PFSK-1 (cell line): ENCODE measurements around the gene MED27.

Source experiments
- FOXP2 ChIP-seq: optimal IDR thresholded peaks from 2 replicates; pipeline ENCODE3; 2011; ENCODE audit warnings: borderline replicate concordance, control low read depth, inconsistent platforms; ENCODE audit not compliant: insufficient read depth; ENCODE audit errors: extremely low read length, extremely low read depth
- POLR2AphosphoS5 ChIP-seq: IDR thresholded peaks from 2 replicates; pipeline ENCODE4 v1.6.1; 2012; ENCODE audit warnings: low read depth, mild to moderate bottlenecking, control low read depth, low read length, moderate library complexity
- REST ChIP-seq, 2 experiments: IDR thresholded peaks; 2 replicates each; pipeline versions ENCODE4 v1.6.1 to v1.8.0; 2011 to 2012; ENCODE audit warnings: low read depth in 2 of 2, low read length in 2 of 2, control low read depth in 1 of 2, inconsistent platforms in 1 of 2, mild to moderate bottlenecking in 1 of 2, moderate library complexity in 1 of 2; ENCODE audit not compliant: insufficient read depth in 1 of 2
- SIN3A ChIP-seq: IDR thresholded peaks from 2 replicates; pipeline ENCODE4 v1.6.1; 2012; ENCODE audit warnings: mild to moderate bottlenecking, low read length, moderate library complexity, borderline replicate concordance; ENCODE audit not compliant: insufficient read depth
- TAF1 ChIP-seq: IDR thresholded peaks from 2 replicates; pipeline ENCODE4 v1.6.1; 2012; ENCODE audit warnings: low read length, control low read depth, borderline replicate concordance; ENCODE audit not compliant: insufficient read depth

MED27 gene

GRCh38 chr9:132008855-132009812 is 70.5 kb downstream of the MED27 start:
- TF ChIP-seq SIN3A, result no peak
- TF ChIP-seq POLR2AphosphoS5, result no peak
- TF ChIP-seq FOXP2, result no peak
- no peak for TF ChIP-seq TAF1
- no peak for TF ChIP-seq REST (IDR thresholded peaks at IDR 0.05; ENCODE audit: insufficient read depth in 1 of 2, low read depth in 2 of 2, low read length in 2 of 2)

GRCh38 chr9:132008184-132008803 is 71.4 kb downstream of the MED27 start:
- no peak for TF ChIP-seq SIN3A
- TF ChIP-seq FOXP2, result no peak
- no peak for TF ChIP-seq TAF1
- no peak for TF ChIP-seq POLR2AphosphoS5
- TF ChIP-seq REST (IDR thresholded peaks at IDR 0.05; ENCODE audit: insufficient read depth in 1 of 2, low read depth in 2 of 2, low read length in 2 of 2), result no peak

GRCh38 chr9:132007371-132008025 is 72.2 kb downstream of the MED27 start:
- no peak for TF ChIP-seq SIN3A
- TF ChIP-seq POLR2AphosphoS5, result no peak
- TF ChIP-seq FOXP2, result no peak
- no peak for TF ChIP-seq REST (IDR thresholded peaks at IDR 0.05; ENCODE audit: insufficient read depth in 1 of 2, low read depth in 2 of 2, low read length in 2 of 2)
- TF ChIP-seq TAF1, result no peak

- TF ChIP-seq REST (IDR thresholded peaks at IDR 0.05; ENCODE audit: insufficient read depth in 1 of 2, low read depth in 2 of 2, low read length in 2 of 2), result no peak
- TF ChIP-seq SIN3A, result no peak
- TF ChIP-seq FOXP2, result no peak
- no peak for TF ChIP-seq POLR2AphosphoS5
- no peak for TF ChIP-seq TAF1
These were observed 72.8 kb downstream of the MED27 start for GRCh38 chr9:132006677-132007370.
